T1000 (cell line): Measurements from ENCODE around the gene L1CAM.

Experiments used
- DNase-seq: peaks from one replicate; lab custom pipeline; 2025; ENCODE audit warnings: mixed read lengths; lab: John Stamatoyannopoulos, UW

L1CAM gene

DNA sequence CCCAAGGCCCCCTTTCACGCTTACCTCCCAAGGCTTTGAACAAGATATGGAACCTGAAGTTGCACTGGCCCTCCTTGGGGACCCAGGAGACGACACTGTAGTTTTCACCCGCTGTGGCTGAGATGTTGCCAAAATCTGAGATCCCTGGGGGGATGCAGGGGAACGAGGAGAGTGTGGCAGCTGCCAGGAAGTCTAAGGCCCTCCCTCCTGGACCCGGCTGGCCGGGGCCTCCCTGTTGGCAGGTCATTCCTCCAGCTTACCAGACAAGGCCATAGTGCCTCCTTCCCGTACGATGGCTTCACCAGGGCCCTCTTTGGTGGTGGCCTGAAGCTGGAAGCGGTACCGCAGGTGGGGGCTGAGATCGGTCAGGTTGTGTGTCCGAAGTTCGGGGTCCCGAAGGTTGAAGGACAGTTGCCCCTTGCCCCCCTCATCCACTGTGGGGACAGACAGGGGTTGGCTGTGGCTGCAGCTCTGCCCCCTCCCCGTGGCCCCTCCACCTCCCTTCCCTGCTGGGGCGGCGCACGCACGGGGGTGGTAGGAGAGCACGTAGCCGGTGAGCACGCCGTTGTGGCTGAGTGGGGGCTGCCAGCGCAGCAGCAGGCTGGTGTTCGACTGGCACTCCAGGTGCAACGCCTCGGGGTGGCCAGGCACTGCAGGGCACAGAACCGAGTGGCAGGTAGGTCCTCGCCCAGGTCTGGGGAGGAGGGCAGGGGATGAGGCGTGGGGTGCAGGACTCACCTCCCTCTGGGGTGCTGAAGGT lies 21.2 kb downstream of the L1CAM start:
- DNase-seq = no peak

GRCh38 chrX:153864101-153864500 lies 21.9 kb downstream of the L1CAM start:
- no peak for DNase-seq

DNA sequence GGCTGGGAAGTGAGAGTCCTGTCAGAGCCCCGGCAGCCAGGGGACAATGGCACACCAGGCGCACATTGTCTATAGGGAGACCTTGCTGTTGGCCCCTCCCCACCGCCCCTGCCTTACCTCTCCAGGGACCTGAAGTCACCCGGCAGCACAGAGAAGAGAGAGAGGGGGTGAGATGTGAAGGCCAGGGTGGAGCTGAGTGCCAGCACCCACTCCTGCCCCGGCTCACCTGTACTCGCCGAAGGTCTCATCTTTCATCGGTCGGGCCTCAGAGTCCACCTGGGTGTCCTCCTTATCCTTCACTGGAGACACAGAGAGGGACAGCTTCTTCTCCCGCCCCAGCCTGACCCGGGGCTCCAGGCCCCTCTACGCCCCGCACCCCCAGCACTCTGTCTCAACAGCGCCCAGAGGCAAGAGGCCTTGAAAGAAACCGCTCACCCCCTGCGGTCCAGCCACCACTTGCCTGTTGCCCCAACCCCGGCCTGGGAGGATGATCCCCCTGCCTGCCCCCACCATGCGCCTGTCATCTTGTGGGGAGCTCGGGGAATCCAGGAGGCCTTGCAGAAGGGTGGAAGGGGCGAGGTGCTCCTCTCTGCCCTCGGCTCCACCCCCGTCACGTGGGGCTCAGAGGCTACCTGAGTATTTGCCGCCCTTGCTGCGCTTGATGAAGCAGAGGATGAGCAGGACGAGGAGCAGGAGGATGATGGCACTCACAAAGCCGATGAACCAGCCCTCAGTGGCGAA lies 22.6 kb downstream of the L1CAM start:
- no peak for DNase-seq

DNA sequence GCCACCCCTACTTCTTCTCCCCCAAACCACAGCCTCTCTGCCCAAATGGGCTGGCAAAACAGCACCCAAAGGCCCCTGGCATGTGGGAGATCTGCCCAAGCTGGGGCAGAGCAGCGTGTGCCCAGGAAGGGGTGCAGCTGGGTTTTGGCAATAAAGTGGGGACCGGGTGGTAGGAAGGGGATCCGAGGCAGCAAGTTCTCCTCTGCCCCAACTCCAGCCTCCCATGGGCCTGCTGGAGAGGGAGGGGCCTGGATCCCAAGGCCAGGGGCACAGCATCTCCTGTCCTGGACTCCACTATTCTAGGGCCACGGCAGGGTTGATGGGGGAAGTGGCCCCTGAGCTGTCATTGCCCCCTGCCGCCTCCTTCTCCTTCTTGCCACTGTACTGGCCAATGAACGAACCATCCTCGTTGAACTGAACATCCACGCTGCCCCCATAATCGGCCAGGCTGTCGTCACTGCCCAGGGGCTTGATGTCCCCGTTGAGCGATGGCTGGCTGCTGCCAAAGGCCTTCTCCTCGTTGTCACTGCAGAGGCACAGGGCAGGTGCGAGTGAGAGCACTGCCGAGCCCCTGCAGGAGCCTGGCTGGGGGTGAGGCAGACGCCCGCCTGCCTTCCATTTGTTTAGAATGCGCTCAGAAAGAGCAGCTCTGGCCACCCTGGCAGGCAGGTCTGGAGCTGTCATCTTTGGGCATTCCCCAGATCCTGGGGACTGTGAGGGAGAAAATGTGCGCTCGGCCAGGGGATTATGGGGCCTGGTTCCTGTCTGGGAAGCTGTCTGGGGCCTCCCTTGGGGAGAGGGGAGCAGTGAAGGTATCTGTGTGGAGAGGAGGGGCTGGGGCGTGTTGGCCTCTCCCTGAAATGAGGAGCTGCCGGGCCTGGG lies 23.4 kb downstream of the L1CAM start:
- no peak for DNase-seq

GRCh38 chrX:153861733-153862310 lies 24.2 kb downstream of the L1CAM start:
- no peak for DNase-seq

DNA sequence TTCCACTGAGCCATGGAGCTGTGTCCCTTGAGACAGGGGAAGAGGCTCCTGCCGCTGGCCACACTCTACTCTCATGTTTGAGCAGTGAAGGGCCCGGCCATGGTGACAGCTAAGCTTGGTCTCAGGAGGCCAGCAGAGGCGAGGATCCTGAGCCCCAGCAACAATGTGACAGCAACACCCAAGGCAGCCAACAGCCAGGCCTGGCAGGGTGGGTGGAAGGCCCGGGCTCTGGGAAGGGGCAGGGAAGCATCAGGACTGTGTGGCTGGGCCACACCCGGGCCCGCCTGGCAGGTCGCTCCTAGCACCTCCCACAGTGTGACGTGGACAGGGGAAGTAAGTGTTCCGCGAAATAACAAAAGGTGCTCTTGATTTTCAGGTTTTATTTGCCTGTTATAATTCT lies 24.8 kb downstream of the L1CAM start:
- no peak for DNase-seq

GRCh38 chrX:153857348-153857903 lies 28.5 kb downstream of the L1CAM start:
- no peak for DNase-seq

GRCh38 chrX:153854702-153855101 lies 31.3 kb downstream of the L1CAM start:
- DNase-seq = no peak

DNA sequence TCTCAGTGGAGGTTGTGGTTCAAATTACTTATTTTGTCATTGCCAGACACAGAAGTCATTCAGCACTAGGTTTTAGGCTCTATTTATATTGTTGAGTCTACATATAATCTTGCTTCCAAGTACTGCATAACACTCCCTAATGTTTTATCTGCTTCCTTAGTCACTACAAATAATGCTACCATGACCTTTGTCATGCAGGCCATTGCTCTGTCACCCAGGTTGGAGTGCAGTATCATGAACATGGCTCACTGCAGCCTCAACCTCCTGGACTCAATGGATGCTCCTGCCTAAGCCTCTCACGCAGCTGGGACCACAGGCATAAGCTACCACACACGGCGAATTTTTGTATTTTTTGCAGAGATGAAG lies 32.1 kb downstream of the L1CAM start:
- no peak for DNase-seq

DNA sequence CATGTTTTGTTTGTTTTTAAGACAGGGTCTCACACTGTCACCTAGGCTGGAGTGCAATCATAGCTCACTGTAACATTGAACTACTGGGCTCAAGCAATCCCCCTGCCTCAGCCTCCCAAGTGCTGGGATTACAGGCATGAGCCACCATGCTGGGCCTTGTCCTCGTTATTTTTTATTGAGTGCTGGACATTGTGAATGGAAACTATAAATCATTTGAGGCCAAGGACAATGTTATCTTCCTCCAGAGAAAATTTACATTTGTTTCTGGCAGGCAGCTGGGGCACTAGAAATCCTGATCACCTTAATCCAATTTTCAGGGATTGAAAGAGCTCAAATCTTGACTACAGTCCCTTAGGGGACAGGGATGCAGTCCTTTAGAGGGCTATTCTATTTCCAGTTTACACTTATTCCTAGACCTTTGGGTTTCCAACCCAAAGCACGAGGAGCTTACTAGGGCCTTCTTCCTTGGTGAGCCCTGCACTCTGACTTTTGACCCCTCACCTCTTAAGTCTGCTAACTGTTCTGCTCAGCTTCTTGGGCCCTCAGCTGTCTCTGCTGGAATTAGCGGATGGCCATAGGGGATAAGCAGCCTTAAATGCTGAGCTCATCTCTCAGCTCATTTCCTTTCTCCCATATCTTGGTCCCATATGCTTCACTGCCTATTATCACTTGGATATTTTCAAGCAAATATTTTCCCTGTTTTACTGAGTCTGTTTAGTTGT lies 32.6 kb downstream of the L1CAM start:
- no peak for DNase-seq

GRCh38 chrX:153851981-153852380 lies 34.0 kb downstream of the L1CAM start:
- no peak for DNase-seq

GRCh38 chrX:153848325-153848724 lies 37.6 kb downstream of the L1CAM start:
- no peak for DNase-seq

- DNase-seq = no peak
Observed at GRCh38 chrX:153845842-153846241, 40.1 kb downstream of the L1CAM start.

GRCh38 chrX:153845195-153845594 lies 40.8 kb downstream of the L1CAM start:
- DNase-seq = no peak

DNA sequence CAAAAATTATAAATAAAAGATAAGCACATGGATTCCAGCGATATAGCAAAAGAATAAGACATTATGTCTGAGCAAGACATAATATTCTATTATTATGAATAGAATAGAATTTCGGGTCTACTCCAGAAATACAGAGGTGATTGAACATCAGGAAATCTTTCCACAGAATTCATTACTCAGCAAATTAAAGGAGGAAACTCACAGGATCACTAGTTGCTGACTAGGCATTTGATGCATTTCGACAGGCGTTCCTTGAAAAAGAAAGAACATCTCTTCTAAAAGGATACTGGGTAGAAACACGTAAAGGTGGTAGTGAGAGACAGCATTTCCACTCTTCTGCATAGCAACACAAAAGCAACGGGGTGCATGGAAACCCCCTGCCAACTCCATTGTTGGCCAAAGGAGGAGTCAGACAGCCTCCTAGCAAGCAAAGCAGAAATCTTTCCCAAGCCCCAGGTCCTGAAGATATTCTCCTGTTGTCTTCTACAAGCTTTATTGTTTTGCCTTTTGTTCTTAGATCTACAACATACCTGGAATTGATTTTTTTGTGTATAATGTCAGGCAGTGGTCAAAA lies 41.4 kb downstream of the L1CAM start:
- no peak for DNase-seq

DNA sequence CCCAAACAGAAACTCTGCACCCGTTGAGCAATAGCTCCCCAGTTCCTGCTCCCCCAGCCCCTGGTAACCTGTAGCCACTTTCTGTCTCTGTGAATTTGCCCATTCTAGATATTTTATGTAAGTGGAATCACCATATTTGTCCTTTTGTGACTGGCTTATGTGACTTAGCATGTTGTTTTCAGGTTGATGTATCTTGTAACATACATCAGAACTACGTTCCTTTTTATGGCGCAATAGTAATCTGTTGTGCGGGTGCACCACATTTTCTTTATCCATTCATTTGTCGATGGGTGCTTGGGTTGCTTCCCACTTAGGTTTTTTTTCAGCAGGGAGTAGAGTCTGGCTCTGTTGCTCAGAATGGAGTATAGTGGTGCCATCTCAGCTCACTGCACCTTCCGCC lies 49.1 kb downstream of the L1CAM start:
- no peak for DNase-seq

DNA sequence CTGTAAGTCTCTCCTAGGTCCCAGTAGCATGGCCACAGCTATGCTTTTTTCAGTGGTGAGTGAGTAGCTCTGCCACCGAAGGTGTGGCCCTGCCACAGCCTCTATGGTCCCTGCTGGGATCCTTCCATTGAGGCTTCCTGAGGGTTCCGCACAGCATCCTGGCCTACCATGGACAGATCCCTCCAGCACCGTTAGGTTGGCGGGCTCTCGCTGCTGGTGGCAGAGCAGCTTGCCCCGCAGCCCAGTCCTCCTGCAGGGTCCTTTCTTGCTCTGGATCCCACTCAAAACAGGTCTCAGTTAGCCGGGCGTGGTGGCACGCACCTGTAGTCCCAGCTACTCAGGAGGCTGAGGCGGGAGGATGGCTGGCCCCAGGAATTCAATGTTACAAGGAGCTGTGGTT lies 53.2 kb downstream of the L1CAM start:
- no peak for DNase-seq

- no peak for DNase-seq
Observed at GRCh38 chrX:153831429-153832150, 54.4 kb downstream of the L1CAM start.

- DNase-seq = no peak
Observed at GRCh38 chrX:153830640-153831428, 55.1 kb downstream of the L1CAM start.
